ENCODE results near the gene AFAP1L2. TPM values are rescaled to one million over a fixed set of nuclear protein-coding genes. Genes with fewer than 3 reads are reported as not detected.

Gene AFAP1L2
- total RNA-seq, 1 donor from 2014 or later, result 5.7 TPM

DNA sequence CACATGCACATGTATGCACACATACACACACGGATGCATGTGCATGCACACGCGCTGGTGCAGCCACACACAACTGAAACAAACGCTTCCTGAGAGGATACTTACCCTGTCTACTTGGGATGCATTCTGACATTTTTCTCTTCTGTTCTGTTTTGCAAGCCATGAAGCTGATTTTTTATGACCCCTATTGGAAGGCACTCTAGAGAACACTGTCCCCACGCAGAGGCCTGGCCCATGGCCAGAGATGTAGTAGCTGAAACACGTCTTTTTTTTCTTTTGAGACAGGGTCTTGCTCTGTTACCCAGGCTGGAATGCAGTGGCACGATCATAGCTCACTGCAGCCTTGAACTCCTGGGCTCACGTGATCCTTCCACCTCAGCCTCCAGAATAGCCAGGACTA lies 117.4 kb downstream of the AFAP1L2 start:
- H3K4me3 Mint-ChIP-seq (ENCODE audit: unreplicated experiment), result no peak overlapping the region

DNA sequence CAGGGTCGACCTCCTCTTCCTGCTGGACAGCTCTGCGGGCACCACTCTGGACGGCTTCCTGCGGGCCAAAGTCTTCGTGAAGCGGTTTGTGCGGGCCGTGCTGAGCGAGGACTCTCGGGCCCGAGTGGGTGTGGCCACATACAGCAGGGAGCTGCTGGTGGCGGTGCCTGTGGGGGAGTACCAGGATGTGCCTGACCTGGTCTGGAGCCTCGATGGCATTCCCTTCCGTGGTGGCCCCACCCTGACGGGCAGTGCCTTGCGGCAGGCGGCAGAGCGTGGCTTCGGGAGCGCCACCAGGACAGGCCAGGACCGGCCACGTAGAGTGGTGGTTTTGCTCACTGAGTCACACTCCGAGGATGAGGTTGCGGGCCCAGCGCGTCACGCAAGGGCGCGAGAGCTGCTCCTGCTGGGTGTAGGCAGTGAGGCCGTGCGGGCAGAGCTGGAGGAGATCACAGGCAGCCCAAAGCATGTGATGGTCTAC lies 118.3 kb downstream of the AFAP1L2 start:
- Mint-ChIP-seq H3K4me1 (ENCODE audit: unreplicated experiment) (no peaks in the 10 kb centered on the region), H3K27me3 (ENCODE audit: unreplicated experiment) (no peaks in the 10 kb centered on the region), H3K9me3 (ENCODE audit: unreplicated experiment) (no peaks in the 10 kb centered on the region), H3K4me3 (ENCODE audit: unreplicated experiment) (no peak overlapping the region), H3K36me3 (ENCODE audit: unreplicated experiment) (no peaks in the 10 kb centered on the region), H3K27ac (ENCODE audit: unreplicated experiment) (no peak overlapping the region)
- TF ChIP-seq, protein P1, sequence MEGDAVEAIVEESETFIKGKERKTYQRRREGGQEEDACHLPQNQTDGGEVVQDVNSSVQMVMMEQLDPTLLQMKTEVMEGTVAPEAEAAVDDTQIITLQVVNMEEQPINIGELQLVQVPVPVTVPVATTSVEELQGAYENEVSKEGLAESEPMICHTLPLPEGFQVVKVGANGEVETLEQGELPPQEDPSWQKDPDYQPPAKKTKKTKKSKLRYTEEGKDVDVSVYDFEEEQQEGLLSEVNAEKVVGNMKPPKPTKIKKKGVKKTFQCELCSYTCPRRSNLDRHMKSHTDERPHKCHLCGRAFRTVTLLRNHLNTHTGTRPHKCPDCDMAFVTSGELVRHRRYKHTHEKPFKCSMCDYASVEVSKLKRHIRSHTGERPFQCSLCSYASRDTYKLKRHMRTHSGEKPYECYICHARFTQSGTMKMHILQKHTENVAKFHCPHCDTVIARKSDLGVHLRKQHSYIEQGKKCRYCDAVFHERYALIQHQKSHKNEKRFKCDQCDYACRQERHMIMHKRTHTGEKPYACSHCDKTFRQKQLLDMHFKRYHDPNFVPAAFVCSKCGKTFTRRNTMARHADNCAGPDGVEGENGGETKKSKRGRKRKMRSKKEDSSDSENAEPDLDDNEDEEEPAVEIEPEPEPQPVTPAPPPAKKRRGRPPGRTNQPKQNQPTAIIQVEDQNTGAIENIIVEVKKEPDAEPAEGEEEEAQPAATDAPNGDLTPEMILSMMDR (IDR thresholded peaks at IDR 0.05), result no peak
- no peak for DNase-seq (ENCODE audit: extremely low spot score, unreplicated experiment)

More for the DNA sequence above, 117.4 kb downstream of the AFAP1L2 start:
- TF ChIP-seq, protein P1 (IDR thresholded peaks at IDR 0.05), result no peak
- Mint-ChIP-seq H3K9me3 (ENCODE audit: unreplicated experiment) (no peaks in the 10 kb centered on the region), H3K4me1 (ENCODE audit: unreplicated experiment) (no peaks in the 10 kb centered on the region), H3K27me3 (ENCODE audit: unreplicated experiment) (no peaks in the 10 kb centered on the region), H3K27ac (ENCODE audit: unreplicated experiment) (no peak overlapping the region), H3K36me3 (ENCODE audit: unreplicated experiment) (no peaks in the 10 kb centered on the region)
- no peak for DNase-seq (ENCODE audit: extremely low spot score, unreplicated experiment)

DNA sequence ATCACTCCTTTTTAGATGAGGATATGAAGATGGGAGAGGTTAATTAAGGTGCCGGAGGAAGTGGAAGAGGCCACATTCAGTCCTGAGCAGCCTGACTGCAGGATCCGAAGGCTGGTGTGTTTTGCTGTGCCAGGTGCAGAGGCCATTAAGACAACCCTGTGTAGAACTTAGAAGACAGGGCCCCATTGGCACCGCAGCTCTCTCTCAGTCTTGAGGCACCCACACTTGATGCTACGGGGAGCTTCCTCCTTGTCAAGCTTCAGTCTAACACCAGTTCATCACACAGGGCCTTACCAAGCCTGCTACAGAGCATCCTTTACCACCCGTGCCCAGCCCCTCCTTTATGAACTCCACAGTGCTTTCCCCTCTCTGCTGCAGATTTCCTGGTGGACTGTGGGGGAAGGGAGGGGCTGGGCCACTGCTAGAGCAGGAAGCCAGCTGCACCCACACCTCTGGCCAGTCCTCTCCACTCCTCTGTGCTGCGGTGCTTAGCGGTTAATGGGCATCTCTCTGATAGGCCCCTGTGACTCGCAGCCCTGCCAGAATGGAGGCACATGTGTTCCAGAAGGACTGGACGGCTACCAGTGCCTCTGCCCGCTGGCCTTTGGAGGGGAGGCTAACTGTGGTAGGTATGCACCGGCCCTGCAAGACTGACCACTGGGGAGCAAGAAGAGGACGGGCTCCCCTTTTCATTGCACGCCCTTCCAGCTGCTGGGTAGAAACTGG lies 119.8 kb downstream of the AFAP1L2 start:
- Mint-ChIP-seq H3K36me3 (ENCODE audit: unreplicated experiment) (no peaks in the 10 kb centered on the region), H3K4me1 (ENCODE audit: unreplicated experiment) (no peaks in the 10 kb centered on the region), H3K27me3 (ENCODE audit: unreplicated experiment) (no peaks in the 10 kb centered on the region), H3K4me3 (ENCODE audit: unreplicated experiment) (no peak overlapping the region), H3K9me3 (ENCODE audit: unreplicated experiment) (no peaks in the 10 kb centered on the region), H3K27ac (ENCODE audit: unreplicated experiment) (no peak overlapping the region)
- TF ChIP-seq, protein P1 (IDR thresholded peaks at IDR 0.05), result no peak
- DNase-seq (ENCODE audit: extremely low spot score, unreplicated experiment), result no peak

DNA sequence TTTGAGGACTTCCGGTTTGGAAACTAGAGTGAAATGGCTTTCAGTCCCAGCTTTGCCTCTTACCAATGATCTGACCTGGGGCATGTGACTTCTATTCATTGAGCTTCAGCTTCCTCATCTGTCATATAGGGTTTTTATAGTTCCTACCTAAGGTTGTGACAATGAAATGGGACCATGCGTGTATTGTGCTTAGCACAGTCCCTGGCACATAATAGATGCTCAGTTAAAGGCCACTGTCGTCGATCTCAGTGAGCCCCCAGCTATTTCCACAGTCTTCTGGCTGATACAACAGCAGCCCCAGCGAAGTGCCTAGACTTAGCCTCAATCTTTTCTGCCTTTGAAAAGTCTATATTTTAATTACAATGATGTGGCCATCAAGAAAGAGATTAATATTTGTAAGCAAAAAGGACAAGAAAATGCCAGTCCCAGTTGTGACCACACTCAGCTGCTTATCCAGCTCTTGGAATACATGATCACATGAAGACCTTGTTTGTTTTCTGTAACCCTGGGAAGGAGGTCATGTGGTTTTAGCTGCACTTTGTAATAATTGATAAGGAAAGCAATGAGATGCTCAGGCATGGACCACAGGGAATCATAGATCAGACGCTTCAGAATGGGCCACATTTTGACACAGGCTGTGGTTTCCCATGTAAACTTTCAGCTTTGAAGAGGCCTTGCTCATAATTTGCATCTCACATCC lies 120.6 kb downstream of the AFAP1L2 start:
- DNase-seq (ENCODE audit: extremely low spot score, unreplicated experiment), result no peak
- TF ChIP-seq, protein P1 (IDR thresholded peaks at IDR 0.05), result no peak
- peaks cover 1% of the 10 kb centered on the region for H3K27me3 Mint-ChIP-seq (ENCODE audit: unreplicated experiment)
- H3K9me3 Mint-ChIP-seq (ENCODE audit: unreplicated experiment), result no peaks in the 10 kb centered on the region
- no peak overlapping the region for H3K4me3 Mint-ChIP-seq (ENCODE audit: unreplicated experiment)
- no peaks in the 10 kb centered on the region for H3K36me3 Mint-ChIP-seq (ENCODE audit: unreplicated experiment)
- no peak overlapping the region for H3K27ac Mint-ChIP-seq (ENCODE audit: unreplicated experiment)
- no peaks in the 10 kb centered on the region for H3K4me1 Mint-ChIP-seq (ENCODE audit: unreplicated experiment)

DNA sequence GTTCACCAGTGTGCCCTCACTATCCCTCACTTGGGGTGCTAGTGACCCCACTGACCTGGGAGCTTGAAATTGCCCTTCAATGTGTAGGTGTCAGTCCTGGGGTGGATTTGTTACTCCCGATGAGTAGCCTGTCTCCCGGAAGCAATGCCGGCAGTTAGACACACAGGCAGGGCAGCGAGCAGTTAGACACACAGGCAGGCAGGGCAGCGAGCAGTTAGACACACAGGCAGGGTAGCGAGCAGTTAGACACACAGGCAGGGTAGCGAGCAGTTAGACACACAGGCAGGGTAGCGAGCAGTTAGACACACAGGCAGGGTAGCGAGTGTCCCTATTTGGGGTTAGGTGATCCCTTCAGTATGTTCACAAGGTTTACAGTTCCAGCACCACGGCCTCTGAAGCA lies 121.2 kb downstream of the AFAP1L2 start:
- H3K4me1 Mint-ChIP-seq (ENCODE audit: unreplicated experiment), result no peaks in the 10 kb centered on the region
- H3K4me3 Mint-ChIP-seq (ENCODE audit: unreplicated experiment), result no peak overlapping the region
- H3K27ac Mint-ChIP-seq (ENCODE audit: unreplicated experiment), result no peak overlapping the region

More for the DNA sequence above, 121.2 kb downstream of the AFAP1L2 start:
- Mint-ChIP-seq H3K36me3 (ENCODE audit: unreplicated experiment) (no peaks in the 10 kb centered on the region), H3K9me3 (ENCODE audit: unreplicated experiment) (no peaks in the 10 kb centered on the region), H3K27me3 (ENCODE audit: unreplicated experiment) (peaks cover 7% of the 10 kb centered on the region)
- TF ChIP-seq, protein P1 (IDR thresholded peaks at IDR 0.05), result no peak
- DNase-seq (ENCODE audit: extremely low spot score, unreplicated experiment), result no peak

Measured in osteocyte (in vitro differentiated cells).